Karpas-422 (cell line): ENCODE results near the gene TWIST2. TPM values are rescaled to one million over a fixed set of nuclear protein-coding genes. Genes with fewer than 3 reads are reported as not detected.

ENCODE experiments used
- DNase-seq: peaks from one replicate; pipeline ENCODE4 v3.0.0-alpha.2; 2015
- H2AFZ ChIP-seq: fragments of 200-600 bp; sonication (generic); 2 replicates; pipeline ENCODE4 v1.6.1; 2014; ENCODE audit warnings: antibody characterized with exemption, low read length, mixed read lengths
- H3K27ac ChIP-seq: fragments of 200-600 bp; sonication (generic); 2 replicates; pipeline ENCODE4 v1.5.1; 2014; ENCODE audit warnings: mild to moderate bottlenecking, low read length, moderate library complexity
- H3K27me3 ChIP-seq: fragments of 200-600 bp; sonication (generic); 2 replicates; pipeline ENCODE4 v1.6.1; 2014; ENCODE audit warnings: low read length, mixed read lengths
- H3K36me3 ChIP-seq: fragments of 200-600 bp; sonication (generic); 2 replicates; pipeline ENCODE4 v1.6.1; 2014; ENCODE audit warnings: low read length, mixed read lengths; ENCODE audit not compliant: insufficient read depth
- H3K4me1 ChIP-seq: fragments of 200-600 bp; sonication (generic); 2 replicates; pipeline ENCODE4 v1.6.1; 2014; ENCODE audit warnings: mild to moderate bottlenecking, low read length, mixed read lengths
- H3K4me2 ChIP-seq: fragments of 200-600 bp; sonication (generic); 2 replicates; pipeline ENCODE4 v1.6.1; 2014; ENCODE audit warnings: low read length, low read depth, mild to moderate bottlenecking; ENCODE audit not compliant: poor library complexity, severe bottlenecking
- H3K4me3 ChIP-seq: fragments of 200-600 bp; sonication (generic); 2 replicates; pipeline ENCODE4 v1.5.1; 2014; ENCODE audit warnings: mild to moderate bottlenecking, antibody characterized with exemption, low read length, mixed read lengths
- H3K79me2 ChIP-seq: fragments of 200-600 bp; sonication (generic); 2 replicates; pipeline ENCODE4 v1.6.1; 2014; ENCODE audit warnings: mild to moderate bottlenecking, low read length, mixed read lengths
- H3K9ac ChIP-seq: fragments of 200-600 bp; sonication (generic); 2 replicates; pipeline ENCODE4 v1.6.0; 2014; ENCODE audit warnings: low read length
- H3K9me2 ChIP-seq: fragments of 200-600 bp; sonication (generic), shearing (Covaris generic); replicated peaks from 2 replicates; pipeline ENCODE4 v1.6.0; 2014; ENCODE audit warnings: mild to moderate bottlenecking, low read length, moderate library complexity; ENCODE audit not compliant: insufficient read depth
- H3K9me3 ChIP-seq: fragments of 300-700, 200-600 bp; sonication (generic); 2 replicates; pipeline ENCODE4 v1.6.1; 2014; ENCODE audit warnings: low read length, mixed read lengths
- H4K20me1 ChIP-seq: fragments of 200-600 bp; sonication (generic); 2 replicates; pipeline ENCODE4 v1.6.1; 2014; ENCODE audit warnings: mild to moderate bottlenecking, antibody characterized with exemption, low read length, low read depth; ENCODE audit not compliant: insufficient read depth
- total RNA-seq: library from RNA; depleted of rRNA; stranded (reverse); fragments of >200 nt; shearing (Covaris generic); gene quantifications from 2 replicates; pipeline ENCODE4 v1.2.3, GENCODE V29; 2014; ENCODE audit warnings: low replicate concordance

TWIST2 gene
- total RNA-seq, 1 experiment from 2014 or later = 0.67 TPM

DNA sequence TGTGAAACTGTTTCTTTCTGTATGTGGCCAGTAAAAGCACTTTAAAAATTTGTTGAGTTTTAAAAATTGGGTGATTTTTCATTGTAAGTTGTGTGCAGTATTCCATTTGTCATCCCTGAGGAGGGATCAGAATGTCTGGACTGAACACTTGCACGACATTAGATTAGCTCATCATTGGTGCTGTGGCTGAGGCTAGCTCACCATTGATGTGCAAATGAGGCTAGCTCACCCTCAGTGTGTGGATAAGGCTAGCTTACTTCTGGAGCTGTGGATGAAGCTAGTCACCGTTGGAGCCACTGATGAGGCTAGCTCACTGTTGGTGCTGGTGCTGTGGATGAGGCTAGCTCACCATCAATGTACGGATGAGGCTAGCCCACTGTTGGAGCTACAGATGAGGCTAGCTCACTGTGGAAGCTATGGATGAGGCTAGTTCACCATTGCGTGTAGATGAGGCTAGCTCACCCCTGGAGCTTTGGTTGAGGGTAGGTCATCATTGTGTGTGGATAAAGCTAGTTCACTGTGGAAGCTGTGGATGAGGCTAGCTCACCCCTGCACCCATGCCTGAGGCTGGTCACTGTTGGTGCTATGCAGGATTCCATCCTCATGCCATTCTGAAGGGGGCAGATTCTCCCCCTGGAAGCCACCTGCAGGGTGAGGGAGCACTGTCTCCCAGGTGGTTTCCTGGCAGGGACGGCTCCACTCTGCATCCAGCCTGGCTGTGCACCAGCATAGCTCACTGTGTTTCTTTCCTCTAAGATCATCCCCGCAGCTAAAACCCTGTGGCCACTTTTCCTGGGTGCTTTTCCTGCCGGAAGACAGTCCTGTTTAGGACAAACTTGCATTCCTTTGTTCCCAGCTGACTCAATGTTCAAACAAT is 101.1 kb downstream of the TWIST2 start:
- no peak overlapping the region for H3K4me2 ChIP-seq
- H3K79me2 ChIP-seq = no peaks in the 10 kb centered on the region

DNA sequence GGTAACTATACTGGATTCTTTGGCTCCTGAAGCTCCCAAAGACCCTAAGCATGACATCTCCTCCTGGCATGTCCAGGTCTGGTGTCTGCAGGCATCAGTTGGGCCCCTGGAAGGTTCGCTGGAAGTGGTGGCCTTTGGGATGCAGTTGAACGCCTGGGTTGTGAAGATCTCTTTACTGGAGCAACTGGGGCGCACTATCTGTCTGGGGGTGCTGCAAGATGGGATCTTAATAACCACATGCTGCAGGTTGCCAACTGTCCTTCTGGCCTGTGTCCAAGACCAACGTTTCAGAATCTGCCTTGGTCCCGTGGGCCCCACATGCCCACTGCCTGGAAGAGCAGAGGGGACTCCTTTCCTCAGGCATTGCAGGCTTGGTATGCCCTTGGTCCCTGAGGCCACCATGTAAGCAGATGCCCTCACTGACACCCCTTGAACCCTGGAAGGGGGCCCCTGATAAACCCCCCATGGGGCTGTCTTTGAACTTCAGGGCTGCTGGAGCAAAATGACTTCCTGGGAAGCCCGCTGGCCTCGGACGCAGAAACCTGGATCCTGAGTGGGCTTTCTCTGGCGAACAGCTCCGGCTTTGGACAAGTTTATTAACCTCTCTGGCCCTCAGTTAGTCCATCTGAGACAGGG is 101.9 kb downstream of the TWIST2 start:
- no peaks in the 10 kb centered on the region for H3K36me3 ChIP-seq
- no peak overlapping the region for H3K9ac ChIP-seq
- peaks cover 15% of the 10 kb centered on the region for H3K4me1 ChIP-seq
- no peaks in the 10 kb centered on the region for H3K79me2 ChIP-seq
- no peak overlapping the region for H2AFZ ChIP-seq
- no peak overlapping the region for H3K27ac ChIP-seq
- no peaks in the 10 kb centered on the region for H3K9me2 ChIP-seq
- no peak overlapping the region for H3K4me3 ChIP-seq
- DNase-seq = no peak
- no peaks in the 10 kb centered on the region for H4K20me1 ChIP-seq
- H3K4me2 ChIP-seq = no peak overlapping the region
- no peaks in the 10 kb centered on the region for H3K9me3 ChIP-seq
- H3K27me3 ChIP-seq = no peaks in the 10 kb centered on the region

More for the DNA sequence above, 101.1 kb downstream of the TWIST2 start:
- H4K20me1 ChIP-seq = no peaks in the 10 kb centered on the region
- no peaks in the 10 kb centered on the region for H3K9me2 ChIP-seq
- no peaks in the 10 kb centered on the region for H3K9me3 ChIP-seq
- no peak for DNase-seq
- peaks cover 15% of the 10 kb centered on the region for H3K4me1 ChIP-seq
- no peaks in the 10 kb centered on the region for H3K27me3 ChIP-seq
- no peak overlapping the region for H3K4me3 ChIP-seq
- H3K27ac ChIP-seq = no peak overlapping the region
- no peaks in the 10 kb centered on the region for H3K36me3 ChIP-seq
- H2AFZ ChIP-seq = no peak overlapping the region
- no peak overlapping the region for H3K9ac ChIP-seq

DNA sequence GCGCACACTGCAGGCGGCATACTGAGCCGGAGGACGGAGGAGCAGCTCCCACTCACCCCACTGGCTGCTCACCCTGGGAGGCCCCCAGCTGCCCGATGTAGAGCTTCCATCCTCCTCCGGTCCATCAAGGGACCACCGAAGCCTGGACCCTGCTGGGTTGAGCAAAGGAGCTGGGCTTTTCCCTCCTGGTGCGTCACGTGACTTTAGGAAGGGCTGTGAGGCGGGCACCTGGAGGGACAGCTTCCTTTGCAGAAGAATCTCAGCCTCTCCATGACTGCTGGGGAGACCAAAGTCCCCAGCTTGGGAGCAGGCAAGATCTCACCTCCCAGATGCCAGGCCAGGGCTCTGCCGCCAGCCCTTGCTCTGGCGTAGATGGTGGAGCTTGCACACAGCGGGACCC is 102.7 kb downstream of the TWIST2 start:
- DNase-seq = no peak
- H3K9me3 ChIP-seq = no peaks in the 10 kb centered on the region
- H3K27me3 ChIP-seq = no peaks in the 10 kb centered on the region
- no peaks in the 10 kb centered on the region for H3K79me2 ChIP-seq
- H3K4me3 ChIP-seq = no peak overlapping the region
- H3K9me2 ChIP-seq = no peaks in the 10 kb centered on the region
- H3K36me3 ChIP-seq = no peaks in the 10 kb centered on the region
- H3K4me1 ChIP-seq = peaks cover 15% of the 10 kb centered on the region
- no peak overlapping the region for H3K9ac ChIP-seq
- no peak overlapping the region for H2AFZ ChIP-seq
- no peak overlapping the region for H3K4me2 ChIP-seq
- H4K20me1 ChIP-seq = no peaks in the 10 kb centered on the region
- H3K27ac ChIP-seq = no peak overlapping the region

DNA sequence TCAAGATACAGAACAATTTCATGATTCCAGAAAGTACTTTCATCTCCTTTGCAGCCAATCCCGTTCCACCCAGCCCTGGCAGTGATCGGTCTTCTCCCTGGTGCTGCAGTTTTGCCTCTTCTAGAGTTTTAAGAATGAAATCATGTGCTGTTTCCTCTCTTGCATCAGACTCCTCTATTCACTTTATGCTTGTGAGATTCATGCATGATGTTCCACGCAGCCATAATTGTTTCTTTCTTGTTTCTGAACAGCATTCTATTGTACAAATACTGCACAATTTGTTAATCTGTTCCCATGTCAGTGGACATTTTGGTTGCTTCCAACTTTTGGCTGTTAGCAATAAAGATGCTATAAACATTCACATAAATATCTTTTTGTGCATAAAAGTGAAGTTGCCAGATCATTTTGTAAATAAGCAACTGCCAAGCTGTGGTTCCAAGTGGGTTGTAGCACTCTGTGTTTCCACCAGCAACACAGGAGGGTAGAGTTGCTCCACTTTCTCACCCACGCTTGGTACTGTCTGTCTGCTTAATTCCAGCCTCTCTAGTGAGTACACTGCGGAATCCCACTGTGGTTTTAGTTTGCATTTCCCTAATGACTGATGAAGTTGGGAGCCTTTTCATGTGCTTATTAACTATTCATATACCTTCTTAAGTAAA is 104.5 kb downstream of the TWIST2 start:
- Histone ChIP-seq H3K9me3 (no peaks in the 10 kb centered on the region), H3K36me3 (no peaks in the 10 kb centered on the region), H2AFZ (no peak overlapping the region), H3K4me1 (peaks cover 6% of the 10 kb centered on the region), H4K20me1 (no peaks in the 10 kb centered on the region), H3K9me2 (no peaks in the 10 kb centered on the region), H3K4me3 (no peak overlapping the region), H3K9ac (no peak overlapping the region), H3K27me3 (no peaks in the 10 kb centered on the region), H3K27ac (no peak overlapping the region), H3K4me2 (no peak overlapping the region), H3K79me2 (no peaks in the 10 kb centered on the region)
- DNase-seq = no peak

DNA sequence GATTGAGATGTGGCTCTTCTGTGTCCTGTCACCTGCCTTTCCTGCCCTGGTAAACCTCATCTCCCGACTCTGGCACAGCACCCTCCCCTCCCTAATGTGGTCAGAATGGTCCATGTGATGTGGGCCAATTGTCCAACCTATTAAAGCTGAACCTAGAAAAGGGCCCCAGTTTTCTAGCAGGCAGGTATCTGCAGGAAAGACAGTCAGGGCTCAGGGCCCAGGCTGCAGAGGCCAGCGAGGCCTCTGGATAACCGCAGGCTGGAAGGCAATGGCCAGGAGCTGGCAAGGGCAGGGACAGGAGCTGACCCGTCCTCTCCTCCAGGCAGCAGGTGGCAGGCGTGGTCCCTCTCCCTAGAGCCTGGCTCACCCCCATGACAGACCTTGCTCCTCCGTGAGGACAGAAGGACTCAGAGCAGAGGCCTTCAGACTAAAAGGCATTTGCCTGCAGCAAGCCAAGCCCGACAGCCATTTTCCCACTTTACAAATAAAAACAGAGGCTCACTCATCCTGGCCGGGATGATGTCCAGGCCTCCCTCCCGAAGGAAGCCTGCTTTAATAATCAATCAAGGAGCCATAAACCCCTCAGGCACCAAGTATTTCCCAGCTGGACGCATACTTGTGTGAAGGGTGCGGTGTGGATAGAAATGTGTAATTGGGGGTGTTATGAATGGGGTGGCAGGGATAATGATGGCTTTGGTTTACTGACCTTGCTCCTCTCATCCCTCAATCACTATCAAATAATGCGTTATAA is 107.1 kb downstream of the TWIST2 start:
- H3K27me3 ChIP-seq = no peaks in the 10 kb centered on the region
- no peaks in the 10 kb centered on the region for H3K9me3 ChIP-seq
- no peaks in the 10 kb centered on the region for H3K4me1 ChIP-seq
- H3K79me2 ChIP-seq = no peaks in the 10 kb centered on the region
- H3K36me3 ChIP-seq = no peaks in the 10 kb centered on the region
- no peaks in the 10 kb centered on the region for H3K9me2 ChIP-seq
- H3K27ac ChIP-seq = no peak overlapping the region
- no peak overlapping the region for H3K9ac ChIP-seq
- H2AFZ ChIP-seq = no peak overlapping the region
- H4K20me1 ChIP-seq = no peaks in the 10 kb centered on the region
- DNase-seq = no peak
- H3K4me2 ChIP-seq = no peak overlapping the region
- H3K4me3 ChIP-seq = no peak overlapping the region

DNA sequence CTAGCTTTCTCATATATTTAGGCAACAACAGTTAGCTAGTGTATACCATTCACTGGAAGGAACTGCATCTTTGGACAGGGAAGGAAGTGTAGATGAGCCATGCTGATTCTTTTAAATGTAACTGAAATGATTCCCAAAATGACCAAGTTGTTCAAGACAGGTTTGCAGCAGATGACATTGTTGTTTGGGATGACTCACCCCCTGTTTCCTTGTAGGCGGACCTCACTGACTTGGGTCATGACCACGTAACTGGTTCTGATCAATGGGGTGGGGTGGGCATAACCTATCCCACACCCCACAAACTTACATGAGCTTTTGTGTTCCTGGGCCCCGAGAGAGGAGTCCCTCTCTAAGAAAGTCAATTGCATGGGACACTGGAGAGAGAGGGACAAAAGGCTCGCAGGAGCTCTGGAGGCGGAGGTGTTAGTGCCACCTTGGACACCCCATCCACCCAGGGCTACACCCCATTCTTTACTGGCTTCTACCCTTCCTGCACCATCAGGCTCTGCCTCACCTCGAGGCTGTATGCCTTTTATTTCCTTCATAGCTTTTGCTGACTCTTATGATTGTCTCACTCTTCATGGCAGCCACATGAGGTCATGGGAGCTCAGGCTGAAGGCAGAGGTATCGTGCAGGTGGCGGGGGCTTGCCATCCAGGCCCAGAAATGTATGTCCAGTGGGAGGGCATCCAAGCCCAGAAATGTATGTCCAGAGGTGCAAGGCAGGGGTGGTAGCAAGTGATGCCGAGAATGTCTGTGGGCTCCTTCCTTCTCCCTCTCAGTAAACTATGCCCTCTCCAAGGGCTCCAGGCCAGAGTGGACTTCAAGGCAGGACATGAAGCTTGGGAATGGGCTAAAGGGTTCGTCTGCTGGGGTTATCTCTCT is 108.0 kb downstream of the TWIST2 start:
- DNase-seq = no peak
- Histone ChIP-seq H3K9me3 (no peaks in the 10 kb centered on the region), H3K4me1 (no peaks in the 10 kb centered on the region), H3K36me3 (no peaks in the 10 kb centered on the region), H3K27ac (no peak overlapping the region), H3K27me3 (no peaks in the 10 kb centered on the region), H3K4me3 (no peak overlapping the region), H4K20me1 (no peaks in the 10 kb centered on the region), H3K9ac (no peak overlapping the region), H3K4me2 (no peak overlapping the region), H3K79me2 (no peaks in the 10 kb centered on the region), H3K9me2 (no peaks in the 10 kb centered on the region), H2AFZ (no peak overlapping the region)

DNA sequence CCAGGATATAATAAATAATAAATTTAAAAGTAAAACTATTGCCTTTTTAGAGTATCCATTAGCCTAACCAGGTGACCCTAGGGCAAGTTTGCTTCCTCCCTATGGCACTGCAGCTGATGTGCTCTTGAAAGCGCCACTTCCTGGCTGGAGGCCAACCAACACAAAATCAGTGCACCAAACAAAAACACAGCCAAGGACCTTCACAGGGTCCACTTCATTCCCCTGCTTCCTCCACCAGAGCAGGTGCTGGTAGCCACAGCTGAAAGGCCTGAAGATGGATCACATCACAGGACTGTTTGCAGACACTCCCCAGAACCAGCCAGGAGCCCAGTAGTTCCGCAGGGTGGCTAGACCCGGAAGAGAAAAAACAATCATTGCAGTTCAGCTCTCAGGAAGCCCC is 108.8 kb downstream of the TWIST2 start:
- Histone ChIP-seq H4K20me1 (no peaks in the 10 kb centered on the region), H3K9me3 (no peaks in the 10 kb centered on the region), H3K9me2 (no peaks in the 10 kb centered on the region), H3K27ac (no peak overlapping the region), H3K79me2 (no peaks in the 10 kb centered on the region), H3K36me3 (no peaks in the 10 kb centered on the region), H3K4me3 (no peak overlapping the region), H3K9ac (no peak overlapping the region), H2AFZ (no peak overlapping the region), H3K4me1 (no peaks in the 10 kb centered on the region), H3K4me2 (no peak overlapping the region), H3K27me3 (no peaks in the 10 kb centered on the region)
- no peak for DNase-seq
